Activated T-cell treated with anti-CD3 and anti-CD28 coated beads for 24 hours (primary cell): ENCODE data around the gene CFAP107.
"Not testable (repeated sequence)": the region's sequence is repeated elsewhere in the genome, so short reads cannot be mapped to it uniquely, and the experiment has no call there.

Experiments used
- DNase-seq: peaks from one replicate; pipeline ENCODE4 v3.0.0-alpha.2; 2020; ENCODE audit warnings: low read depth

CFAP107 gene

DNA sequence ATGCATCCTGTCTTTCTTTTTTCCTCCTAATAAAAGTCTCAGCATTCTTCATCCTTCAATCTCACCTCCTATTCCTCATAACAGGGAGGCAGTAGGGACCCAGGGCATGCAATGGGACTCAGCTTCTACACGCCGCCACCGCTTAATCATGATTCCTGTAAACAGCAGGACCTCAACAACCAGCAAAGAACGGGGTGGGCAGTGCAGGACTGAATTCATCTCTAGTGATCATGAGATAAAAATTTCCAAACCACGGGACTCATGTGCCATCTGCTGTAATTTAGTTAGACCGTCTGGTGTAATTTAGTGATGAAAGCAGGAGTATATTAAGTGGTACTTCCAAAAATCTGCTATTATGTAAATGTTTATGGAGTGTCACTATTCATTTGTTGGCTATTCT lies 32.9 kb downstream of the CFAP107 start:
- DNase-seq, result no peak

DNA sequence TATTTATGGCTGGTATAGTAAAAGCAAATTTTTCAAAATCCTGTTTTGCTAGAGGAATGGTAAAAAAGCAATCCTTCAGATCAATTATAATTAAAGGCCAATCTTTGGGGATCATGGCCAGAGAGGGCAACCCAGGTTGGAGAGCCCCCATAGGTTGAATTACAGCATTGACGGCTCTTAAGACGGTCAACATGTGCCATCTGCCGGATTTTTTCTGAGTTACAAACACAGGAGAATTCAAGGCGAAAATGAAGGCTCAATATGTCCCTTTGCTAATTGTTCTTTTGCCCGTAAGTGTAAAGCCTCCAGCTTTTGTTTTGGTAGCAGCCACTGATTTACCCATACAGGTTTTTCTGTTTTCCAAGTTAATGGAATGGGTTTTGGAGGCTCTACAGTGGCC lies 35.5 kb downstream of the CFAP107 start:
- DNase-seq, result not testable (repeated sequence)

DNA sequence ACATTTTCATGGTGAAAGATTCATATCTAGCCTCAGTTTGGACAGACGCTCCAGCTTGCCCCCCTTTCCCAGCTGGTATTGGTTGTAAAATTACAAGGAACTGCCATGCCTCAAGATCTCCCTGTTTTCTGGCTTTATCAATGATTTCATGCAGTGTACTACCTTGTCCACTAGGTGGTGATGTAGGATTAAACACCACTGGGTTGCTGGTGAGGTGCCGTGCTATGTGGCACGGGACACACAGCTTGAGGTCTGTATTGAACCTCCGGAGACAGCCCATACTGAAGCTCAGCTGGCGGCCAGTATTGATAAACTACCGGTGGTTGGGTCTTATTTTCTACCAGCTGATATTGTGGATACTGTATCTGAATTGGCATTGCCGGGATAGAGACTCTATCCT lies 37.8 kb downstream of the CFAP107 start:
- not testable (repeated sequence) for DNase-seq

DNA sequence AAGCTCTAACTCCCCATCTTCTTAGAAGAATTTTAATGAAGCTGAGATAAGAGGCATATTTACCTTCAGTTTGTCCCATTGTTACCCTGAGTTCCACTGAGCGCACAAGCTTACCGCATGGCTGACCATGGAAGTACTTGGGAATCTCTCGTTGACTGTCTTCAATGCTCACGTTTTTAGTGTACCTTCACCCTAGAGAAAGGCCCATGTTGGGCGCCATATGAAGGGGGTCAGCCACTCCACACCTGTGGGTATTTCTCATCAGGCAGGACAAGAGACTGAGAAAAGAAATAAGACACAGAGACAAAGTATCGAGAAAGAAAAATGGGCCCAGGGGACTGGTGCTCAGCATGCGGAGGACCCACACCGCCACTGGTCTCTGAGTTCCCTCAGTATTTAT lies 38.7 kb downstream of the CFAP107 start:
- not testable (repeated sequence) for DNase-seq

DNA sequence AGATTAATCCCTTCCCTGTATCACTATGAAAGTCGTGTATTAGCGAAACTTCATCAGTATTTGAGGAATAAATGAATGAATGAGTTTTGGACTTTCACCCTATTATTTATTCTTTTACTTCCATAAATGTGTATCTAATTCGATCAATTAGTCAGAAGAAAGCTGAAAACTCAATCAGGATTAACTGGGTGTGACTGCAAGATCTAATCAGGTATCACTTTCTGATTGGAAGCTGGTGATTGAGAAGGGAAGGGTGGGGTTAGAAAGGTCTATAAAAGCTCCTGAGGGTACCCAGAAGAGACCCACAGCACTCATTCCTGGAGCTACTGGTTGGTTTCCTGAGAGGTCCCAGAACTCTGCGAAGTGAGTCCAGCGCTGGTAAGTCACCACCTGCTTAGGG lies 45.1 kb downstream of the CFAP107 start, which contains the start of gene PRAMEF1:
Gene PRAMEF1, plus strand, starts transcription at position 301 of the 400 bp plus-strand sequence. CDS start 1,831 bp downstream, outside the sequence.
- DNase-seq, result not testable (repeated sequence)

DNA sequence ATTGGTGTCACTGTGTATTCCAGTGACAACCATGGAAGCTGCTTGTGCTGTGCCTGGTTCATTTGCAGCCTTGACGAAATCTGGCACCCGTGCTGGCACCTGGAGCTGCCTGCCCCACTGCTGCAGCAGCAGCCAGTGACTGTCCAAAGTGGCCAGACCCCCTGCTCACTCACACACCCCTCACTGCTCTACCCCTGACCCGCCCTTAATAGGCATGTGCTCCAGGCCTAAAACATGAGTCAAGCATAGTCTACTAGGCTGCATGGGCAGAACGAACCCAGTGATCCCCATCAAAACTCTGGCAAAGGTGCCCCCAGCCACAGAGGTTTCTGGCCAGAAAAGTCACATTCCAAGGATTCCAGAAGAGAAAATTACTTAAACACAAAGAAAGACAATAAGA lies 52.9 kb downstream of the CFAP107 start:
- no peak for DNase-seq

DNA sequence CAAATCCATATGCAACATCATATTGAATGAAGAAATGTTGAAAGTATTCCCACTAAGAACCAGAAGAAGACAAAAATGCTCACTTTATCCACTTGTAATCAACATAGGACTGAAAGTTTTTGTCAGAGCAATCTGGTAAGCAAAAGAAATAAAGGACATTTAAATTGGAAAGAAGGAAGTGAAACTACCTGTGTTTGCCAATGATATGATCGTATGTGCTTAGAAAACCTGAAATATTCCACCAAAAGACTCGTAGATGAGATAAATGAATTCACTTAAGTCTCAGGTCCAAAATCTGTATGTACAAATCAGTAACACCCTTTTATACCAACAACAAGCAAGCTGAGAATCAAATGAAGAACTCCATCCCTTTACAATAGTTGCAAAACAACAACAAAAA lies 53.7 kb downstream of the CFAP107 start:
- no peak for DNase-seq

DNA sequence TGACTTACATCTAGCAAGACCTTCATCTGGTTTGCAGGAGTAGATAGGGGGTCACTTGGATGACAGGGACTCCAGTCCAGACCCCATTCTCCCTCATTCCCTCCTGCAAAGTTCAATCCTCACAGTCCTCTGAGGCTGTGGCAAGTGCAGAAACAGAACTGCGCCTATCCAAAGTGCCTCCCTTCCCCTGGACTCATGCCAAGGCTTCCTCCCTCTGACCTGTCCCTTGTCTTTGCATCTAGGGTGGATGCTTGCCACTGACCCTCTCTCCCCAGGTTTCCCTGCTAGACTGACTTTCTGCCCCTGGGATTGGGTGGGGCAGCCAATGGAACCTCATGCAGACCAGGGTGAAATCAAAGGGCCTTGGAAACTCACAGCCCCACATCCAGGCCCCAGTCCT lies 63.9 kb downstream of the CFAP107 start:
- no peak for DNase-seq

- DNase-seq, result no peak
Measured at GRCh38 chr1:12810691-12811408, 64.8 kb downstream of the CFAP107 start.

DNA sequence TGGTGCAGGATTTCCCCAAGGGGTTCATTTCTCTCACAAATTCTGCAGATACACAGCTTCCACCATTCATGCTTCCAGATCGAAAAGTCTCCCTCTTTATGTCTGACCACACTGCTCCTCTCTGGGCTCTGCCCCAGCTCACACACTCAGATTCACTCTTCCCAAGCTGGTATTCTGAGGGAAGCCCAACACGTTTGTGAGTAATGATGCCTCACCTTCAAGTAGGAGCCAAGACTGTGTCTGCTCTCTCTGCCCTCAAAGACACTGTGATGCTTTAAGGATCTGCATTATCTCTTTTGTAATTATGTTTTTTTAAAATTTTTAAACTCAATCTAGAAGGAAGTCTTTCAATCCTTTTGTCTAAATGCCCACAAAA lies 65.4 kb downstream of the CFAP107 start:
- no peak for DNase-seq
